ACHN (cell line): ENCODE data around the gene HMGCL.
"Not testable (repeated sequence)": the region's sequence is repeated elsewhere in the genome, so short reads cannot be mapped to it uniquely, and the experiment has no call there.

ENCODE experiments used
- DNase-seq: peaks from one replicate; pipeline ENCODE4 v3.0.0-alpha.2; 2015
- in situ Hi-C: cut with HindIII; loops from 2 replicates; pipeline ENCODE4 v1.10.0; 2017; ENCODE audit warnings: low sequenced_read_pairs, low pct_ligation_motif_present, low pct_unique_long_range_greater_than_20kb

The HMGCL gene

GRCh38 chr1:23801338-23801748, 23.9 kb downstream of the HMGCL start:
- in situ Hi-C loops: no loop called here
- DNase-seq: no peak

GRCh38 chr1:23800400-23801337, 24.6 kb downstream of the HMGCL start, which contains the start of gene GALE:
Gene GALE (minus strand): TSS chr1:23800754. CDS start chr1:23799007, 1,747 bp downstream.
- peak; percentile 91 for DNase-seq
- in situ Hi-C loops: no loop called here

- DNase-seq: peak; percentile 88
- in situ Hi-C loops: no loop called here
Measured at GRCh38 chr1:23799570-23800399, 25.4 kb downstream of the HMGCL start.

GRCh38 chr1:23799255-23799569, 26.0 kb downstream of the HMGCL start:
- no peak for DNase-seq
- in situ Hi-C loops: no loop called here

GRCh38 chr1:23798662-23799142, 26.5 kb downstream of the HMGCL start:
- no peak for DNase-seq
- in situ Hi-C loops: no loop called here

- no peak for DNase-seq
- in situ Hi-C loops: no loop called here
Measured at GRCh38 chr1:23797478-23798448, 27.5 kb downstream of the HMGCL start.

GRCh38 chr1:23796466-23797271, 28.6 kb downstream of the HMGCL start:
- no peak for DNase-seq
- in situ Hi-C loops: no loop called here

- no peak for DNase-seq
- in situ Hi-C loops: no loop called here
Measured at GRCh38 chr1:23795676-23796465, 29.4 kb downstream of the HMGCL start.

GRCh38 chr1:23794732-23795182, 30.5 kb downstream of the HMGCL start:
- in situ Hi-C loops: not testable (repeated sequence)

GRCh38 chr1:23793861-23794731, 31.1 kb downstream of the HMGCL start:
- in situ Hi-C loops: no loop called here
- no peak for DNase-seq

More at GRCh38 chr1:23794732-23795182, 30.5 kb downstream of the HMGCL start:
- not testable (repeated sequence) for DNase-seq

GRCh38 chr1:23793018-23793781, 32.0 kb downstream of the HMGCL start:
- DNase-seq: no peak
- in situ Hi-C loops: no loop called here

- in situ Hi-C loops: no loop called here
- no peak for DNase-seq
Measured at GRCh38 chr1:23792151-23792945, 32.9 kb downstream of the HMGCL start.

GRCh38 chr1:23791516-23792047, 33.6 kb downstream of the HMGCL start:
- DNase-seq: peak; percentile 20
- in situ Hi-C loops: no loop called here
